Ishikawa (cell line): ENCODE data around the gene MEF2C.

Experiments used
- NFIC ChIP-seq: IDR thresholded peaks from 2 replicates; pipeline ENCODE4 v1.6.1; 2012
- REST ChIP-seq: IDR thresholded peaks from 2 replicates; pipeline ENCODE4 v1.6.1; 2012; ENCODE audit warnings: low read depth, mild to moderate bottlenecking
- TEAD4 ChIP-seq: IDR thresholded peaks from 2 replicates; pipeline ENCODE4 v1.6.1; 2012

GRCh38 chr5:88772047-88772446 is 110.9 kb downstream of the MEF2C start:
- TF ChIP-seq TEAD4: no peak
- no peak for TF ChIP-seq REST
- TF ChIP-seq NFIC: no peak
